NCI-H69 (cell line): Measurements from ENCODE around the gene ADCY9.

ENCODE experiments used
- DNase-seq: peaks from one replicate; lab custom pipeline; 2025; lab: John Stamatoyannopoulos, UW

ADCY9 gene

GRCh38 chr16:3912897-3913296 lies 203.3 kb downstream of the ADCY9 start:
- DNase-seq = no peak
